Measurements from ENCODE around the gene NR2C1. TPM values are rescaled to one million over a fixed set of nuclear protein-coding genes. Genes with fewer than 3 reads are reported as not detected.

Gene NR2C1
- polyA plus RNA-seq, 3 donors: 2.2 to 24.7 (median 6.0) TPM

DNA sequence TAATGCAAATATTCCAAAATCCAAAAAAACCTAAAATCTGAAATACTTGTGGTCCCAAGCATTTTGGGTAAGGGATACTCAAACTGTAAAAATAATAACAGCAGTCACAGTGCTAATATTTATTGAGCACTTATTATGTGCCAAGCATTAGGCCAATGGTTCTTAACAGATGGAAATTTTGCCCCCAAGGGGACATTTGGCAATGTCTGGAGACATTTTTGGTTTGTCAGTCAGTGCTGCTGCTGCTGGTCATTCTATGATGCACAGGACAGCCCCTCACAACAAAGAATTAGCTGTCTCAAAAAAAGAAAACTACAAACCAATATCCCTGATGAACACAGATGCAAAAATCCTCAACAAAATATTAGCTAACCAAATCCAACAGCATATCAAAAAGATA is 75.7 kb downstream of the NR2C1 start:
- no peaks in the 10 kb centered on the region for H3K9me3 ChIP-seq (replicated peaks in 1 of 2; ENCODE audit: control insufficient read depth in 1 of 2, insufficient read depth in 1 of 2, low read length in 2 of 2)
- H3K79me2 ChIP-seq (ENCODE audit: insufficient read depth, low read length): peaks cover 72% of the 10 kb centered on the region
- Mint-ChIP-seq H3K9me3 (no peaks in the 10 kb centered on the region), H3K4me3 (no peak overlapping the region), H3K36me3 (peaks cover 35 to 49% of the 10 kb centered on the region in 2 donors), H3K27ac (no peak overlapping the region), H3K4me1 (peaks cover 27% of the 10 kb centered on the region), H3K27me3 (ENCODE audit: low read depth in 3 of 3) (no peaks in the 10 kb centered on the region)
- no peak overlapping the region for H2AFZ ChIP-seq (ENCODE audit: insufficient read depth, low read depth, low read length, poor library complexity, severe bottlenecking)
- H3K9ac ChIP-seq (ENCODE audit: insufficient read depth, low read length, poor library complexity, severe bottlenecking): no peak overlapping the region
- TF ChIP-seq, protein P1, sequence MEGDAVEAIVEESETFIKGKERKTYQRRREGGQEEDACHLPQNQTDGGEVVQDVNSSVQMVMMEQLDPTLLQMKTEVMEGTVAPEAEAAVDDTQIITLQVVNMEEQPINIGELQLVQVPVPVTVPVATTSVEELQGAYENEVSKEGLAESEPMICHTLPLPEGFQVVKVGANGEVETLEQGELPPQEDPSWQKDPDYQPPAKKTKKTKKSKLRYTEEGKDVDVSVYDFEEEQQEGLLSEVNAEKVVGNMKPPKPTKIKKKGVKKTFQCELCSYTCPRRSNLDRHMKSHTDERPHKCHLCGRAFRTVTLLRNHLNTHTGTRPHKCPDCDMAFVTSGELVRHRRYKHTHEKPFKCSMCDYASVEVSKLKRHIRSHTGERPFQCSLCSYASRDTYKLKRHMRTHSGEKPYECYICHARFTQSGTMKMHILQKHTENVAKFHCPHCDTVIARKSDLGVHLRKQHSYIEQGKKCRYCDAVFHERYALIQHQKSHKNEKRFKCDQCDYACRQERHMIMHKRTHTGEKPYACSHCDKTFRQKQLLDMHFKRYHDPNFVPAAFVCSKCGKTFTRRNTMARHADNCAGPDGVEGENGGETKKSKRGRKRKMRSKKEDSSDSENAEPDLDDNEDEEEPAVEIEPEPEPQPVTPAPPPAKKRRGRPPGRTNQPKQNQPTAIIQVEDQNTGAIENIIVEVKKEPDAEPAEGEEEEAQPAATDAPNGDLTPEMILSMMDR (IDR thresholded peaks at IDR 0.05): no peak
- no peak overlapping the region for H3K27ac ChIP-seq (ENCODE audit: low read depth in 1 of 2, low read length in 2 of 2)
- H3K27me3 ChIP-seq (ENCODE audit: control insufficient read depth in 2 of 2, insufficient read depth in 2 of 2, low read length in 2 of 2): no peaks in the 10 kb centered on the region
- peaks cover 30% of the 10 kb centered on the region for H4K20me1 ChIP-seq (ENCODE audit: insufficient read depth, low read length)
- peaks cover 34 to 48% of the 10 kb centered on the region in 2 donors for H3K36me3 ChIP-seq (replicated peaks in 1 of 2; ENCODE audit: control insufficient read depth in 1 of 2, insufficient read depth in 2 of 2, low read length in 2 of 2)
- no peak overlapping the region for H3K4me3 ChIP-seq (replicated peaks in 1 of 3; ENCODE audit: low read depth in 2 of 3, low read length in 3 of 3)
- intact Hi-C loops (cut with micrococcal nuclease): no loop called here
- DNase-seq: no peak
- no peak overlapping the region for H3K4me2 ChIP-seq (replicated peaks; ENCODE audit: extremely low read depth, low read length, poor library complexity, severe bottlenecking)
- peaks cover 2 to 19% of the 10 kb centered on the region in 2 donors for H3K4me1 ChIP-seq (ENCODE audit: control insufficient read depth in 1 of 2, insufficient read depth in 2 of 2, low read length in 2 of 2)

DNA sequence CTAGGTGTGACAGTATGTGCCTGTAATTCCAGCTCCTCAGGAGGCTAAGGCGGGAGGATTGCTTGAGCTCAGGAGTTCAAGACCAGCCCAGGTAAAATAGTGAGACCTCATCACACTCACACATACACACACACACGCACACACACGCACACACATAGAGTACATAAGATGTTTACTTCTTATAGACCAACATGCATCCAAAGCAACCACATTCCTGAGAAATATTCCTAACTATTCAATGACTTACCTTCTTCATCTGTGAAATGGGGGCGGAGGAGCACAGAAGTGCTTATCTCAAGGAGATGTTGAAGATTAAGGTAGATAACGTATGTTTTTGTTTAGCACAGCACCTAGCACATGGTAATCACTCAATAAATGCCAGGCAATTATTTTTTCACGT is 76.4 kb downstream of the NR2C1 start:
- Mint-ChIP-seq H3K9me3 (no peaks in the 10 kb centered on the region), H3K36me3 (peaks cover 40 to 53% of the 10 kb centered on the region in 2 donors), H3K27ac (no peak overlapping the region), H3K27me3 (ENCODE audit: low read depth in 3 of 3) (no peaks in the 10 kb centered on the region), H3K4me1 (peaks cover 24% of the 10 kb centered on the region), H3K4me3 (no peak overlapping the region)
- Histone ChIP-seq H3K36me3 (replicated peaks in 1 of 2; ENCODE audit: control insufficient read depth in 1 of 2, insufficient read depth in 2 of 2, low read length in 2 of 2) (peaks cover 40 to 54% of the 10 kb centered on the region in 2 donors), H4K20me1 (ENCODE audit: insufficient read depth, low read length) (peaks cover 30% of the 10 kb centered on the region), H3K4me2 (replicated peaks; ENCODE audit: extremely low read depth, low read length, poor library complexity, severe bottlenecking) (no peak overlapping the region), H3K27ac (ENCODE audit: low read depth in 1 of 2, low read length in 2 of 2) (no peak overlapping the region), H3K27me3 (ENCODE audit: control insufficient read depth in 2 of 2, insufficient read depth in 2 of 2, low read length in 2 of 2) (no peaks in the 10 kb centered on the region), H3K4me1 (ENCODE audit: control insufficient read depth in 1 of 2, insufficient read depth in 2 of 2, low read length in 2 of 2) (peaks cover 0 to 16% of the 10 kb centered on the region in 2 donors), H2AFZ (ENCODE audit: insufficient read depth, low read depth, low read length, poor library complexity, severe bottlenecking) (no peak overlapping the region), H3K9ac (ENCODE audit: insufficient read depth, low read length, poor library complexity, severe bottlenecking) (no peak overlapping the region), H3K79me2 (ENCODE audit: insufficient read depth, low read length) (peaks cover 65% of the 10 kb centered on the region), H3K9me3 (replicated peaks in 1 of 2; ENCODE audit: control insufficient read depth in 1 of 2, insufficient read depth in 1 of 2, low read length in 2 of 2) (no peaks in the 10 kb centered on the region), H3K4me3 (replicated peaks in 1 of 3; ENCODE audit: low read depth in 2 of 3, low read length in 3 of 3) (no peak overlapping the region)
- TF ChIP-seq, protein P1 (IDR thresholded peaks at IDR 0.05): no peak
- intact Hi-C loops (cut with micrococcal nuclease): no loop called here
- WGBS (ENCODE audit: insufficient coverage): no CpG with 5 or more reads among the region's 6 CpGs
- no peak for DNase-seq

Data from CD14-positive monocyte (primary cell).